K562 (cell line): ENCODE measurements around the gene NRGN. TPM values are rescaled to one million over a fixed set of nuclear protein-coding genes. Genes with fewer than 3 reads are reported as not detected.

Experiments used
- ARID3A ChIP-seq: IDR thresholded peaks from 2 replicates; pipeline ENCODE4 v1.6.1; 2012; ENCODE audit warnings: low read depth, low read length, improper control_type of control experiment, borderline replicate concordance
- ATF6 ChIP-seq: sonication (generic); formaldehyde crosslinking; IDR thresholded peaks from 2 replicates; pipeline ENCODE4 v1.4.0; 2020; ENCODE audit warnings: mild to moderate bottlenecking, missing genetic modification reagents
- CTBP1 ChIP-seq: fragments of 450-650 bp; IDR thresholded peaks from 2 replicates; pipeline ENCODE4 v1.6.1; 2016; ENCODE audit warnings: borderline replicate concordance
- FOSL1 ChIP-seq: fragments of 200-800 bp; sonication (Bioruptor generic); conservative IDR thresholded peaks from 2 replicates; pipeline ENCODE4 v1.6.1; 2016; ENCODE audit warnings: missing genetic modification characterization, missing compliant biosample characterization
- HCFC1 ChIP-seq: IDR thresholded peaks from 2 replicates; pipeline ENCODE4 v1.6.1; 2012; ENCODE audit warnings: low read depth, low read length, improper control_type of control experiment
- IRF9 ChIP-seq: fragments of 450-650 bp; IDR thresholded peaks from 2 replicates; pipeline ENCODE4 v1.6.1; 2016; ENCODE audit warnings: missing biosample characterization, missing genetic modification characterization
- MLLT1 ChIP-seq, 2 experiments: fragments of 450-650 bp; IDR thresholded peaks; 2 replicates each; pipeline ENCODE4 v1.6.1; 2016
- MNT ChIP-seq, 2 experiments: fragments of 450-650 bp; conservative IDR thresholded peaks; 2 replicates each; pipeline ENCODE4 v1.6.1; 2017; ENCODE audit warnings: mild to moderate bottlenecking in 2 of 2, moderate library complexity in 2 of 2
- NRF1 ChIP-seq, 2 experiments: fragments of 450-650 bp; IDR thresholded peaks in 1 of 2; conservative IDR thresholded peaks in 1 of 2; 2 replicates each; pipeline ENCODE4 v1.6.1; 2014; ENCODE audit warnings: mild to moderate bottlenecking in 2 of 2
- POLR2A ChIP-seq: fragments of 450-650 bp; conservative IDR thresholded peaks from 2 replicates; pipeline ENCODE4 v1.6.1; 2016
- PREB ChIP-seq: sonication (generic); formaldehyde crosslinking; IDR thresholded peaks from 2 replicates; pipeline ENCODE4 v1.8.1; 2023; ENCODE audit warnings: mild to moderate bottlenecking, missing genetic modification reagents
- RFX7 ChIP-seq: fragments of 250-450 bp; sonication (Bioruptor Pico); IDR thresholded peaks from 2 replicates; pipeline ENCODE4 v1.5.1; 2021; ENCODE audit warnings: mild to moderate bottlenecking
- SMAD3 ChIP-seq: fragments of 450-650 bp; formaldehyde crosslinking; conservative IDR thresholded peaks from 2 replicates; pipeline ENCODE4 v1.4.0; 2020; ENCODE audit warnings: mild to moderate bottlenecking
- SMARCC2 ChIP-seq: fragments of 450-650 bp; IDR thresholded peaks from 2 replicates; pipeline ENCODE4 v1.6.1; 2017; ENCODE audit warnings: antibody characterized with exemption, moderate library complexity, mild to moderate bottlenecking, low read depth
- ZNF445 ChIP-seq: fragments of 250-450 bp; sonication (Bioruptor Pico); IDR thresholded peaks from 2 replicates; pipeline ENCODE4 v1.4.0; 2020; ENCODE audit warnings: low read depth, mild to moderate bottlenecking, moderate library complexity
- ZNF584 ChIP-seq: fragments of 200-800 bp; sonication (Bioruptor generic); IDR thresholded peaks from 2 replicates; pipeline ENCODE4 v1.6.1; 2016; ENCODE audit warnings: low read depth, mild to moderate bottlenecking, missing genetic modification characterization, missing compliant biosample characterization
- ZNF586 ChIP-seq: fragments of 450-650 bp; formaldehyde crosslinking; conservative IDR thresholded peaks from 2 replicates; pipeline ENCODE4 v1.4.0; 2020; ENCODE audit warnings: mild to moderate bottlenecking, moderate library complexity
- polyA plus RNA-seq, 8 experiments: library from polyadenylated mRNA; depleted of rRNA in 4 of 8; stranded (reverse) in 5 of 8; unstranded in 3 of 8; fragments of >200 nt; fragmentation: Nextera tagmentation in 2 of 8; fragmentation: Illumina TruSeq in 1 of 8; extraction: Ambion mirVana in 2 of 8; extraction: Trizol in 1 of 8; gene quantifications; 2 replicates each; pipeline versions ENCODE4 v1.2.1 to v1.2.3, GENCODE V29; 2011 to 2014; ENCODE audit warnings: inconsistent platforms in 1 of 8, missing spikeins in 1 of 8
- total RNA-seq, 7 experiments: library from RNA; depleted of rRNA in 6 of 7; stranded (reverse); fragments of >200 nt in 6 of 7; fragmentation: Illumina TruSeq in 2 of 7; extraction: Trizol in 2 of 7; gene quantifications; 2 replicates each; pipeline versions ENCODE4 v1.2.1 to v1.2.3, GENCODE V29; 2011 to 2021; ENCODE audit warnings: low replicate concordance in 1 of 7

The NRGN gene
- total and polyA plus RNA-seq, 9 of the 15 experiments (the other 6 are each of a cell fraction or from before 2014, with no cell fraction given) = 0.29 to 7.8 (median 3.5) TPM; not detected in 2

GRCh38 chr11:124762624-124763155 is 22.9 kb downstream of the NRGN start (continued):
- TF ChIP-seq ATF6 (CRISPR knock-in tag) (peak; percentile 66; the same call in 1 of the 2 replicates), IRF9 (no peak), ARID3A (no peak), SMAD3 (CRISPR knock-in tag) (no peak), CTBP1 (peak; percentile 77), ZNF586 (CRISPR knock-in tag) (no peak), SMARCC2 (no peak), POLR2A (no peak), RFX7 (CRISPR knock-in tag) (no peak), ZNF584 (CRISPR knock-in tag) (no peak), PREB (CRISPR knock-in tag) (0 out of 2 replicates have a peak, but pooled peaks have one; percentile 74), ZNF445 (CRISPR knock-in tag) (no peak), FOSL1 (tag) (peak; percentile 35; the same call in 1 of the 2 replicates), MNT (conservative IDR thresholded peaks at IDR 0.05) (no peak), MLLT1 (IDR thresholded peaks at IDR 0.05) (no peak), NRF1 (conservative IDR thresholded peaks at IDR 0.05 in 1 of 2, IDR thresholded peaks at IDR 0.05 in 1 of 2) (peak in 1 of 2 experiments; percentile 21; a peak in 1 of 4 replicates), HCFC1 (no peak)
